SK-N-SH treated with all-trans-retinoic acid at 6 μM for 48 hours (cell line): ENCODE measurements around the gene MNS1.

Experiments used
- ATAC-seq: fragments of 200-7000 bp; cut with Tn5 transposase; 3 replicates; pipeline ENCODE4 v1.9.1; 2020; ENCODE audit warnings: mild to moderate bottlenecking, moderate library complexity
- BACH2 ChIP-seq: fragments of 250-450 bp; sonication (Bioruptor Pico); IDR thresholded peaks from 2 replicates; pipeline ENCODE4 v1.9.0; 2021; ENCODE audit warnings: mild to moderate bottlenecking, borderline replicate concordance
- CSDC2 ChIP-seq: fragments of 250-450 bp; sonication (Bioruptor Pico); IDR thresholded peaks from 2 replicates; pipeline ENCODE4 v1.5.0; 2020; ENCODE audit warnings: mild to moderate bottlenecking, moderate library complexity
- ESRRG ChIP-seq: fragments of 250-450 bp; sonication (Bioruptor Pico); IDR thresholded peaks from 2 replicates; pipeline ENCODE4 v1.6.1; 2021; ENCODE audit warnings: mild to moderate bottlenecking
- GLIS3 ChIP-seq: fragments of 250-450 bp; sonication (Bioruptor Pico); IDR thresholded peaks from 2 replicates; pipeline ENCODE4 v1.5.0; 2020; ENCODE audit warnings: mild to moderate bottlenecking, moderate library complexity
- ISL1 ChIP-seq: fragments of 250-450 bp; sonication (Bioruptor Pico); IDR thresholded peaks from 2 replicates; pipeline ENCODE4 v2.1.2; 2022; ENCODE audit warnings: mild to moderate bottlenecking, moderate library complexity
- OSR1 ChIP-seq: fragments of 250-450 bp; sonication (Bioruptor Pico); IDR thresholded peaks from 2 replicates; pipeline ENCODE4 v1.8.0; 2022; ENCODE audit warnings: moderate library complexity, mild to moderate bottlenecking, inconsistent platforms
- PPARA ChIP-seq: fragments of 250-450 bp; sonication (Bioruptor Pico); IDR thresholded peaks from 2 replicates; pipeline ENCODE4 v1.5.0; 2020; ENCODE audit warnings: mild to moderate bottlenecking, borderline replicate concordance
- RARB ChIP-seq: fragments of 250-450 bp; sonication (Bioruptor Pico); IDR thresholded peaks from 2 replicates; pipeline ENCODE4 v1.8.0; 2021; ENCODE audit warnings: mild to moderate bottlenecking, moderate library complexity
- SNAI2 ChIP-seq: fragments of 250-450 bp; sonication (Bioruptor Pico); IDR thresholded peaks from 2 replicates; pipeline ENCODE4 v1.5.0; 2020; ENCODE audit warnings: mild to moderate bottlenecking, moderate library complexity
- TCF4 ChIP-seq: fragments of 250-450 bp; sonication (Bioruptor Pico); IDR thresholded peaks from 2 replicates; pipeline ENCODE4 v1.8.0; 2021; ENCODE audit warnings: mild to moderate bottlenecking, moderate library complexity, borderline replicate concordance
- TOX ChIP-seq: fragments of 250-450 bp; sonication (Bioruptor Pico); IDR thresholded peaks from 2 replicates; pipeline ENCODE4 v1.8.0; 2021; ENCODE audit warnings: mild to moderate bottlenecking, moderate library complexity, borderline replicate concordance
- ZFP3 ChIP-seq: fragments of 250-450 bp; sonication (Bioruptor Pico); IDR thresholded peaks from 2 replicates; pipeline ENCODE4 v1.5.0; 2020; ENCODE audit warnings: mild to moderate bottlenecking, moderate library complexity
- ZNF565 ChIP-seq: fragments of 450-650 bp; formaldehyde crosslinking; conservative IDR thresholded peaks from 2 replicates; pipeline ENCODE4 v1.5.0; 2020; ENCODE audit warnings: low read depth, mild to moderate bottlenecking, moderate library complexity
- ZNF70 ChIP-seq: fragments of 450-650 bp; formaldehyde crosslinking; IDR thresholded peaks from 2 replicates; pipeline ENCODE4 v1.5.0; 2020; ENCODE audit warnings: mild to moderate bottlenecking, moderate library complexity
- ZNF8 ChIP-seq: fragments of 450-650 bp; formaldehyde crosslinking; IDR thresholded peaks from 2 replicates; pipeline ENCODE4 v1.5.0; 2020; ENCODE audit warnings: mild to moderate bottlenecking, moderate library complexity
- TF ChIP-seq, protein P1 (sequence below): fragments of 250-450 bp; sonication (Bioruptor Pico); IDR thresholded peaks from 2 replicates; pipeline ENCODE4 v1.5.1; 2020; ENCODE audit warnings: low read depth, mild to moderate bottlenecking, moderate library complexity
- TF ChIP-seq, protein P2 (sequence below): fragments of 250-450 bp; sonication (Bioruptor Pico); IDR thresholded peaks from 2 replicates; pipeline ENCODE4 v1.5.1; 2021; ENCODE audit warnings: mild to moderate bottlenecking, moderate library complexity
- TF ChIP-seq, protein P3 (sequence below): fragments of 250-450 bp; sonication (Bioruptor Pico); IDR thresholded peaks from 2 replicates; pipeline ENCODE4 v1.8.0; 2020; ENCODE audit warnings: mild to moderate bottlenecking, moderate library complexity, borderline replicate concordance
- TF ChIP-seq, protein P4 (sequence below): fragments of 250-450 bp; sonication (Bioruptor Pico); IDR thresholded peaks from 2 replicates; pipeline ENCODE4 v1.8.0; 2021; ENCODE audit warnings: low read depth, mild to moderate bottlenecking, moderate library complexity, borderline replicate concordance
- TF ChIP-seq, protein P5 (sequence below): fragments of 250-450 bp; sonication (Bioruptor Pico); IDR thresholded peaks from 2 replicates; pipeline ENCODE4 v1.5.0; 2020; ENCODE audit warnings: mild to moderate bottlenecking, moderate library complexity

MNS1 gene

DNA sequence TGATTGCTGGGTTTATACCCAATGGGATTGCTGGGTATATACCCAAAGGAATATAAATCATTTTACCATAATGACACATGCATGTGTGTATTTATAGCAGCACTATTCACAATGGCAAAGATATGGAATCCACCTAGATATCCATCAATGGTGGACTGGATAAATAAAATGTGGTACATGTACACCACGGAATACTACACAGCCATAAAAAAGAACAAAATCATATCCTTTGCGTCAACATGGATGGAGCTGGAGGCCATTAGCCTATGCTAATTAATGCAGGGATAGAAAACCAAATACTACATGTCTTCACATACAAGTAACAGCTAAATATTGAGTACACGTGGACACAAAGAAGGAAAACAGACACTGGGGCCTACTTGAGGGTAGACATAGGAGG is 22.6 kb downstream of the MNS1 start:
- ATAC-seq, result no peak
- no peak for TF ChIP-seq CSDC2 (CRISPR knock-in tag)
- no peak for TF ChIP-seq OSR1
- TF ChIP-seq TOX, result no peak
- peak; percentile 91 for TF ChIP-seq ZNF8

DNA sequence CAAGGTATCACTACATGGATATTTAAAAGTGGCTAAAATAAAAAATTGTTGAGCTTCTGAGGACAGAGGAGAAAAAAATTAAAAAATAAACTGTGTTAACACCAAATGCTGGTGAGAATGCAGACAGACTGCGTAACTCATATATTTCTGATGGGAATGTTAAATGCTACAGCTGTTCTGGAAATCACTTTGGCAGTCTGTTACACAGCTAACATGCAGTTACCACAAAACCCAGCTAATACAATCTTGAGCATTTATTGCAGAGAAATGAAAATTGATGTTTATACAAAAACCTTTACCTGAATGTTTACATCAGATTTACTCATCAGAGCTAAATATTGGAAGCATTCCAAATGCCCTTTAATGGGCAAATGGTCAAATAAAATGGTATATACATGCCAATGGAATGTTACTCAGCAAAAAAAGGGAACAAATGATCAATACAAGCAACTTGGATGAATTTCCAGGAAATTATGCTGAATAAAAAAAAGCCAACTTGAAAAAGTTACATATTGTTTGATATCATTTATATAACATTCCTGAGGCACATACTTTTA is 24.6 kb downstream of the MNS1 start:
- TF ChIP-seq, protein P1, sequence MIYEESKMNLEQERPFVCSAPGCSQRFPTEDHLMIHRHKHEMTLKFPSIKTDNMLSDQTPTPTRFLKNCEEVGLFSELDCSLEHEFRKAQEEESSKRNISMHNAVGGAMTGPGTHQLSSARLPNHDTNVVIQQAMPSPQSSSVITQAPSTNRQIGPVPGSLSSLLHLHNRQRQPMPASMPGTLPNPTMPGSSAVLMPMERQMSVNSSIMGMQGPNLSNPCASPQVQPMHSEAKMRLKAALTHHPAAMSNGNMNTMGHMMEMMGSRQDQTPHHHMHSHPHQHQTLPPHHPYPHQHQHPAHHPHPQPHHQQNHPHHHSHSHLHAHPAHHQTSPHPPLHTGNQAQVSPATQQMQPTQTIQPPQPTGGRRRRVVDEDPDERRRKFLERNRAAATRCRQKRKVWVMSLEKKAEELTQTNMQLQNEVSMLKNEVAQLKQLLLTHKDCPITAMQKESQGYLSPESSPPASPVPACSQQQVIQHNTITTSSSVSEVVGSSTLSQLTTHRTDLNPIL (CRISPR knock-in tag), result no peak
- TF ChIP-seq ISL1 (CRISPR knock-in tag) (no peak), ZNF8 (no peak), RARB (CRISPR knock-in tag) (no peak), ZNF70 (CRISPR knock-in tag) (no peak), ZFP3 (CRISPR knock-in tag) (no peak), ESRRG (CRISPR knock-in tag) (no peak), GLIS3 (no peak), PPARA (CRISPR knock-in tag) (no peak), OSR1 (no peak), TCF4 (CRISPR knock-in tag) (no peak), ZNF565 (CRISPR knock-in tag) (no peak), TOX (no peak), SNAI2 (CRISPR knock-in tag) (no peak)
- TF ChIP-seq, protein P2, sequence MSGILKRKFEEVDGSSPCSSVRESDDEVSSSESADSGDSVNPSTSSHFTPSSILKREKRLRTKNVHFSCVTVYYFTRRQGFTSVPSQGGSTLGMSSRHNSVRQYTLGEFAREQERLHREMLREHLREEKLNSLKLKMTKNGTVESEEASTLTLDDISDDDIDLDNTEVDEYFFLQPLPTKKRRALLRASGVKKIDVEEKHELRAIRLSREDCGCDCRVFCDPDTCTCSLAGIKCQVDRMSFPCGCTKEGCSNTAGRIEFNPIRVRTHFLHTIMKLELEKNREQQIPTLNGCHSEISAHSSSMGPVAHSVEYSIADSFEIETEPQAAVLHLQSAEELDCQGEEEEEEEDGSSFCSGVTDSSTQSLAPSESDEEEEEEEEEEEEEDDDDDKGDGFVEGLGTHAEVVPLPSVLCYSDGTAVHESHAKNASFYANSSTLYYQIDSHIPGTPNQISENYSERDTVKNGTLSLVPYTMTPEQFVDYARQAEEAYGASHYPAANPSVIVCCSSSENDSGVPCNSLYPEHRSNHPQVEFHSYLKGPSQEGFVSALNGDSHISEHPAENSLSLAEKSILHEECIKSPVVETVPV, result no peak
- TF ChIP-seq, protein P3, sequence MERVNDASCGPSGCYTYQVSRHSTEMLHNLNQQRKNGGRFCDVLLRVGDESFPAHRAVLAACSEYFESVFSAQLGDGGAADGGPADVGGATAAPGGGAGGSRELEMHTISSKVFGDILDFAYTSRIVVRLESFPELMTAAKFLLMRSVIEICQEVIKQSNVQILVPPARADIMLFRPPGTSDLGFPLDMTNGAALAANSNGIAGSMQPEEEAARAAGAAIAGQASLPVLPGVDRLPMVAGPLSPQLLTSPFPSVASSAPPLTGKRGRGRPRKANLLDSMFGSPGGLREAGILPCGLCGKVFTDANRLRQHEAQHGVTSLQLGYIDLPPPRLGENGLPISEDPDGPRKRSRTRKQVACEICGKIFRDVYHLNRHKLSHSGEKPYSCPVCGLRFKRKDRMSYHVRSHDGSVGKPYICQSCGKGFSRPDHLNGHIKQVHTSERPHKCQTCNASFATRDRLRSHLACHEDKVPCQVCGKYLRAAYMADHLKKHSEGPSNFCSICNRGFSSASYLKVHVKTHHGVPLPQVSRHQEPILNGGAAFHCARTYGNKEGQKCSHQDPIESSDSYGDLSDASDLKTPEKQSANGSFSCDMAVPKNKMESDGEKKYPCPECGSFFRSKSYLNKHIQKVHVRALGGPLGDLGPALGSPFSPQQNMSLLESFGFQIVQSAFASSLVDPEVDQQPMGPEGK, result no peak
- TF ChIP-seq, protein P4, sequence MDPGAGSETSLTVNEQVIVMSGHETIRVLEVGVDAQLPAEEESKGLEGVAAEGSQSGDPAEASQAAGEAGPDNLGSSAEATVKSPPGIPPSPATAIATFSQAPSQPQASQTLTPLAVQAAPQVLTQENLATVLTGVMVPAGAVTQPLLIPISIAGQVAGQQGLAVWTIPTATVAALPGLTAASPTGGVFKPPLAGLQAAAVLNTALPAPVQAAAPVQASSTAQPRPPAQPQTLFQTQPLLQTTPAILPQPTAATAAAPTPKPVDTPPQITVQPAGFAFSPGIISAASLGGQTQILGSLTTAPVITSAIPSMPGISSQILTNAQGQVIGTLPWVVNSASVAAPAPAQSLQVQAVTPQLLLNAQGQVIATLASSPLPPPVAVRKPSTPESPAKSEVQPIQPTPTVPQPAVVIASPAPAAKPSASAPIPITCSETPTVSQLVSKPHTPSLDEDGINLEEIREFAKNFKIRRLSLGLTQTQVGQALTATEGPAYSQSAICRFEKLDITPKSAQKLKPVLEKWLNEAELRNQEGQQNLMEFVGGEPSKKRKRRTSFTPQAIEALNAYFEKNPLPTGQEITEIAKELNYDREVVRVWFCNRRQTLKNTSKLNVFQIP (CRISPR knock-in tag), result no peak

DNA sequence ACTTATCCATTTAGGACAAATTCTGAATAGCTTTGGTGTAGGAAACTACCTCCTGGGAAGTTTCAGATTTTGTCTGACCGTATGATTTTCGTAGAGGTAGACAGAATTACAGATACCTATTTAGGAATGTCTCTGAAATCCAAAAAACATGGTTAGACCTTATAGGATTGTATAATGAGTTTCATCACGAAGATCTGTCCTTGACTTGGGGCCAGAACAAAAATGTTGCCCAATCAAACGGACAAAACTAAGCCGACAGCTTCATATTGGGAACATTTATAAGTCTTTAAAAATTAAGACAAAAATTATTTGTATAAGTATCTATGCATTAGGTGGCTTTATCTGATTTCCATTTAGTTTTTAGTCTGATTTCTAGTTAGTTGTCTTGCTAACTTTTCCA is 32.6 kb downstream of the MNS1 start:
- ATAC-seq, result no peak
- no peak for TF ChIP-seq ZNF8
- TF ChIP-seq, protein P5, sequence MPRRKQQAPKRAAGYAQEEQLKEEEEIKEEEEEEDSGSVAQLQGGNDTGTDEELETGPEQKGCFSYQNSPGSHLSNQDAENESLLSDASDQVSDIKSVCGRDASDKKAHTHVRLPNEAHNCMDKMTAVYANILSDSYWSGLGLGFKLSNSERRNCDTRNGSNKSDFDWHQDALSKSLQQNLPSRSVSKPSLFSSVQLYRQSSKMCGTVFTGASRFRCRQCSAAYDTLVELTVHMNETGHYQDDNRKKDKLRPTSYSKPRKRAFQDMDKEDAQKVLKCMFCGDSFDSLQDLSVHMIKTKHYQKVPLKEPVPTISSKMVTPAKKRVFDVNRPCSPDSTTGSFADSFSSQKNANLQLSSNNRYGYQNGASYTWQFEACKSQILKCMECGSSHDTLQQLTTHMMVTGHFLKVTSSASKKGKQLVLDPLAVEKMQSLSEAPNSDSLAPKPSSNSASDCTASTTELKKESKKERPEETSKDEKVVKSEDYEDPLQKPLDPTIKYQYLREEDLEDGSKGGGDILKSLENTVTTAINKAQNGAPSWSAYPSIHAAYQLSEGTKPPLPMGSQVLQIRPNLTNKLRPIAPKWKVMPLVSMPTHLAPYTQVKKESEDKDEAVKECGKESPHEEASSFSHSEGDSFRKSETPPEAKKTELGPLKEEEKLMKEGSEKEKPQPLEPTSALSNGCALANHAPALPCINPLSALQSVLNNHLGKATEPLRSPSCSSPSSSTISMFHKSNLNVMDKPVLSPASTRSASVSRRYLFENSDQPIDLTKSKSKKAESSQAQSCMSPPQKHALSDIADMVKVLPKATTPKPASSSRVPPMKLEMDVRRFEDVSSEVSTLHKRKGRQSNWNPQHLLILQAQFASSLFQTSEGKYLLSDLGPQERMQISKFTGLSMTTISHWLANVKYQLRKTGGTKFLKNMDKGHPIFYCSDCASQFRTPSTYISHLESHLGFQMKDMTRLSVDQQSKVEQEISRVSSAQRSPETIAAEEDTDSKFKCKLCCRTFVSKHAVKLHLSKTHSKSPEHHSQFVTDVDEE (CRISPR knock-in tag), result no peak
- TF ChIP-seq RARB (CRISPR knock-in tag), result no peak
- no peak for TF ChIP-seq ZFP3 (CRISPR knock-in tag)
- no peak for TF ChIP-seq ISL1 (CRISPR knock-in tag)
- TF ChIP-seq, protein P4 (CRISPR knock-in tag), result no peak
- TF ChIP-seq OSR1, result no peak
- no peak for TF ChIP-seq ESRRG (CRISPR knock-in tag)
- TF ChIP-seq BACH2 (CRISPR knock-in tag), result no peak
- TF ChIP-seq, protein P1 (CRISPR knock-in tag), result no peak
- TF ChIP-seq, protein P2, result no peak

More for the DNA sequence above, 24.6 kb downstream of the MNS1 start:
- no peak for ATAC-seq
